ENCODE data around the gene RPLP2.

The RPLP2 gene

GRCh38 chr11:764322-765024 is 45.3 kb upstream of the RPLP2 start:
- no peak overlapping the region for H3K4me3 ChIP-seq (ENCODE audit: low read depth, low read length)
- no peak for TF ChIP-seq CTCF (IDR thresholded peaks at IDR 0.05; ENCODE audit: borderline replicate concordance, insufficient read depth, low read depth, low read length)

GRCh38 chr11:765025-765801 is 44.6 kb upstream of the RPLP2 start:
- H3K4me3 ChIP-seq (ENCODE audit: low read depth, low read length): no peak overlapping the region
- TF ChIP-seq CTCF (IDR thresholded peaks at IDR 0.05; ENCODE audit: borderline replicate concordance, insufficient read depth, low read depth, low read length): peak; percentile 76

- no peak for TF ChIP-seq CTCF (IDR thresholded peaks at IDR 0.05; ENCODE audit: borderline replicate concordance, insufficient read depth, low read depth, low read length)
Measured at GRCh38 chr11:765802-766091, 44.0 kb upstream of the RPLP2 start.

GRCh38 chr11:766106-766935 is 43.4 kb upstream of the RPLP2 start:
- no peak for TF ChIP-seq CTCF (IDR thresholded peaks at IDR 0.05; ENCODE audit: borderline replicate concordance, insufficient read depth, low read depth, low read length)
- H3K4me3 ChIP-seq (ENCODE audit: low read depth, low read length): no peak overlapping the region

More at GRCh38 chr11:765802-766091, 44.0 kb upstream of the RPLP2 start:
- no peak overlapping the region for H3K4me3 ChIP-seq (ENCODE audit: low read depth, low read length)

- no peak overlapping the region for H3K4me3 ChIP-seq (ENCODE audit: low read depth, low read length)
- TF ChIP-seq CTCF (IDR thresholded peaks at IDR 0.05; ENCODE audit: borderline replicate concordance, insufficient read depth, low read depth, low read length): no peak
Measured at GRCh38 chr11:766936-767210, 42.9 kb upstream of the RPLP2 start.

GRCh38 chr11:767238-767637 is 42.5 kb upstream of the RPLP2 start:
- no peak overlapping the region for H3K4me3 ChIP-seq (ENCODE audit: low read depth, low read length)
- no peak for TF ChIP-seq CTCF (IDR thresholded peaks at IDR 0.05; ENCODE audit: borderline replicate concordance, insufficient read depth, low read depth, low read length)
